PC-3 (cell line): ENCODE results near the gene CAMK1G. TPM values are rescaled to one million over a fixed set of nuclear protein-coding genes. Genes with fewer than 3 reads are reported as not detected.

Experiments used
- ATAC-seq: fragments of 200-7000 bp; cut with Tn5 transposase; 2 replicates; pipeline ENCODE4 v1.9.1; 2020; ENCODE audit warnings: mild to moderate bottlenecking, moderate library complexity
- BruUV-seq: library from RNA; stranded (reverse); fragments of 400-500 nt; replicated peaks from 2 replicates; lab custom pipeline; 2021; lab: Mats Ljungman, UMichigan
- CTCF ChIA-PET: fragments of 300-600 bp; sonication (Branson Sonifier 250); formaldehyde crosslinking; loops from one replicate; lab custom pipeline; 2022; ENCODE audit warnings: antibody characterized with exemption; lab: Charles Lee
- POLR2A ChIA-PET: fragments of 300-600 bp; sonication (Branson Sonifier 250); formaldehyde crosslinking; loops from one replicate; lab custom pipeline; 2022; ENCODE audit warnings: antibody characterized with exemption; ENCODE audit not compliant: unreplicated experiment; lab: Charles Lee
- DNase-seq: peaks from one replicate; pipeline ENCODE4 v3.0.0-alpha.2; 2015
- H2AFZ ChIP-seq: fragments of 300-600 bp; sonication (generic); 2 replicates; pipeline ENCODE4 v1.6.0; 2016; ENCODE audit warnings: antibody characterized with exemption, low read length
- H3F3A ChIP-seq: fragments of 300-600 bp; sonication (generic); one replicate; pipeline ENCODE4 v1.6.0; 2017; ENCODE audit warnings: antibody characterized with exemption, low read length, control low read depth, mild to moderate bottlenecking; ENCODE audit not compliant: unreplicated experiment
- H3K27ac ChIP-seq: fragments of 300-600 bp; sonication (generic); 2 replicates; pipeline ENCODE4 v1.5.1; 2016; ENCODE audit warnings: mild to moderate bottlenecking, low read length
- H3K27me3 ChIP-seq: fragments of 300-600 bp; sonication (generic); 2 replicates; pipeline ENCODE4 v1.6.1; 2016; ENCODE audit warnings: low read length, mixed read lengths
- H3K36me3 ChIP-seq: fragments of 300-600 bp; sonication (generic); 2 replicates; pipeline ENCODE4 v1.6.1; 2016; ENCODE audit warnings: low read depth, mixed run types, low read length, mixed read lengths
- H3K4me1 ChIP-seq: fragments of 300-600 bp; sonication (generic); 2 replicates; pipeline ENCODE4 v1.5.1; 2016; ENCODE audit warnings: low read length; ENCODE audit not compliant: insufficient read depth
- H3K4me2 ChIP-seq: fragments of 300-600 bp; sonication (generic); 2 replicates; pipeline ENCODE4 v1.6.0; 2016; ENCODE audit warnings: low read length
- H3K4me3 ChIP-seq: fragments of 300-600 bp; sonication (generic); 2 replicates; pipeline ENCODE4 v1.5.1; 2016; ENCODE audit warnings: mild to moderate bottlenecking, low read length, mixed read lengths
- H3K79me2 ChIP-seq: fragments of 300-600 bp; sonication (generic); 2 replicates; pipeline ENCODE4 v1.6.1; 2017; ENCODE audit warnings: low read length, mixed read lengths
- H3K9ac ChIP-seq: fragments of 300-600 bp; sonication (generic); 2 replicates; pipeline ENCODE4 v1.6.0; 2016; ENCODE audit warnings: mild to moderate bottlenecking, low read length
- H3K9me2 ChIP-seq: fragments of 300-600 bp; sonication (generic); replicated peaks from 2 replicates; pipeline ENCODE4 v1.6.1; 2016; ENCODE audit warnings: mixed run types, low read length, mixed read lengths
- H3K9me3 ChIP-seq: fragments of 300-600 bp; sonication (generic); 2 replicates; pipeline ENCODE4 v1.6.1; 2016; ENCODE audit warnings: low read length, mixed read lengths
- H4K20me1 ChIP-seq: fragments of 300-600 bp; sonication (generic); 2 replicates; pipeline ENCODE4 v1.6.1; 2016; ENCODE audit warnings: low read length, mixed read lengths
- EZH2 ChIP-seq: fragments of 300-600 bp; sonication (generic); IDR thresholded peaks from one replicate; pipeline ENCODE4 v1.6.1; 2017; ENCODE audit warnings: antibody characterized with exemption, mild to moderate bottlenecking, low read length; ENCODE audit not compliant: unreplicated experiment
- EZH2phosphoT487 ChIP-seq: fragments of 300-600 bp; sonication (generic); IDR thresholded peaks from 2 replicates; pipeline ENCODE4 v1.6.1; 2018; ENCODE audit warnings: mild to moderate bottlenecking, antibody characterized with exemption, low read length, borderline replicate concordance
- intact Hi-C: fragments of 100-400 bp; cut with micrococcal nuclease; formaldehyde crosslinking; loops from 2 replicates; pipeline ENCODE4 v1.9.0; 2023
- total RNA-seq: library from RNA; depleted of rRNA; stranded (reverse); fragments of >200 nt; gene quantifications from 2 replicates; pipeline ENCODE4 v1.2.3, GENCODE V29; 2014
- TF ChIP-seq, protein P1 (sequence below): fragments of 300-600 bp; sonication (generic); conservative IDR thresholded peaks from 2 replicates; pipeline ENCODE4 v1.5.1; 2017; ENCODE audit warnings: antibody characterized with exemption, low read depth, mild to moderate bottlenecking, low read length

Gene CAMK1G
- total RNA-seq, 1 experiment from 2014 or later = not detected

DNA sequence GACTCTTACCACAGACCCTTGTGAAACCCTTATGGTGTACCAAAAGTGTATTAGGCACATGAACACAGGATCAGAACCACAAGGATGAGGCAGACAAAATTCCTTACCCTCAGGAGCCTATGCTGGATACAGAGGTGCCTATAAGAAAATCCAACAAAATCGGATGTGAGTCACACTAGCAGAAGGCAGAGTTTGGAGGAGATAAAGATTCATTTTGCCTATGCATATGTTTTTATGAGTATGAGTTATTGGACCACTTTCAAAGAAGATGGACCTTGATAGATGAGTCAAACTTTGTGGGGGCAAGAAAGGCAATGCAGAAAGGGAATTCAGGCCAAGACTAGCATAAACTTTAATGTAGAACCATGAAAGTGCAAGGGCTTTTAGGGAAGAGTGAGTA is 17.0 kb downstream of the CAMK1G start:
- no TSS peak for BruUV-seq
- peak overlapping the region; percentile 15; the same call in 1 of the 2 replicates for H3K4me2 ChIP-seq
- H3K9ac ChIP-seq = no peak overlapping the region
- DNase-seq (peak; percentile 91), ATAC-seq (peak; percentile 82)
- H3K79me2 ChIP-seq = no peaks in the 10 kb centered on the region
- H3K4me3 ChIP-seq = no peak overlapping the region
- intact Hi-C loops = no loop called here
- H3K27me3 ChIP-seq = no peaks in the 10 kb centered on the region
- no peak for TF ChIP-seq EZH2
- no peak for TF ChIP-seq EZH2phosphoT487
- TF ChIP-seq, protein P1, sequence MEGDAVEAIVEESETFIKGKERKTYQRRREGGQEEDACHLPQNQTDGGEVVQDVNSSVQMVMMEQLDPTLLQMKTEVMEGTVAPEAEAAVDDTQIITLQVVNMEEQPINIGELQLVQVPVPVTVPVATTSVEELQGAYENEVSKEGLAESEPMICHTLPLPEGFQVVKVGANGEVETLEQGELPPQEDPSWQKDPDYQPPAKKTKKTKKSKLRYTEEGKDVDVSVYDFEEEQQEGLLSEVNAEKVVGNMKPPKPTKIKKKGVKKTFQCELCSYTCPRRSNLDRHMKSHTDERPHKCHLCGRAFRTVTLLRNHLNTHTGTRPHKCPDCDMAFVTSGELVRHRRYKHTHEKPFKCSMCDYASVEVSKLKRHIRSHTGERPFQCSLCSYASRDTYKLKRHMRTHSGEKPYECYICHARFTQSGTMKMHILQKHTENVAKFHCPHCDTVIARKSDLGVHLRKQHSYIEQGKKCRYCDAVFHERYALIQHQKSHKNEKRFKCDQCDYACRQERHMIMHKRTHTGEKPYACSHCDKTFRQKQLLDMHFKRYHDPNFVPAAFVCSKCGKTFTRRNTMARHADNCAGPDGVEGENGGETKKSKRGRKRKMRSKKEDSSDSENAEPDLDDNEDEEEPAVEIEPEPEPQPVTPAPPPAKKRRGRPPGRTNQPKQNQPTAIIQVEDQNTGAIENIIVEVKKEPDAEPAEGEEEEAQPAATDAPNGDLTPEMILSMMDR = no peak
- POLR2A ChIA-PET = no interaction called here
- H3K36me3 ChIP-seq = no peaks in the 10 kb centered on the region
- H3K9me3 ChIP-seq = no peaks in the 10 kb centered on the region
- no peaks in the 10 kb centered on the region for H3K9me2 ChIP-seq
- H3K4me1 ChIP-seq = peaks cover 36% of the 10 kb centered on the region
- H2AFZ ChIP-seq = no peak overlapping the region
- CTCF ChIA-PET = interaction anchor here (0.7 to 1.0 kb wide), 2 partner anchors 12 to 231 kb away, joined by 3 to 4 read pairs; no protein-coding TSS in a partner anchor
- H3K27ac ChIP-seq = 0 out of 2 replicates have a peak overlapping the region, but pooled peaks have one; percentile 4
- no peaks in the 10 kb centered on the region for H3F3A ChIP-seq
- H4K20me1 ChIP-seq = no peaks in the 10 kb centered on the region

DNA sequence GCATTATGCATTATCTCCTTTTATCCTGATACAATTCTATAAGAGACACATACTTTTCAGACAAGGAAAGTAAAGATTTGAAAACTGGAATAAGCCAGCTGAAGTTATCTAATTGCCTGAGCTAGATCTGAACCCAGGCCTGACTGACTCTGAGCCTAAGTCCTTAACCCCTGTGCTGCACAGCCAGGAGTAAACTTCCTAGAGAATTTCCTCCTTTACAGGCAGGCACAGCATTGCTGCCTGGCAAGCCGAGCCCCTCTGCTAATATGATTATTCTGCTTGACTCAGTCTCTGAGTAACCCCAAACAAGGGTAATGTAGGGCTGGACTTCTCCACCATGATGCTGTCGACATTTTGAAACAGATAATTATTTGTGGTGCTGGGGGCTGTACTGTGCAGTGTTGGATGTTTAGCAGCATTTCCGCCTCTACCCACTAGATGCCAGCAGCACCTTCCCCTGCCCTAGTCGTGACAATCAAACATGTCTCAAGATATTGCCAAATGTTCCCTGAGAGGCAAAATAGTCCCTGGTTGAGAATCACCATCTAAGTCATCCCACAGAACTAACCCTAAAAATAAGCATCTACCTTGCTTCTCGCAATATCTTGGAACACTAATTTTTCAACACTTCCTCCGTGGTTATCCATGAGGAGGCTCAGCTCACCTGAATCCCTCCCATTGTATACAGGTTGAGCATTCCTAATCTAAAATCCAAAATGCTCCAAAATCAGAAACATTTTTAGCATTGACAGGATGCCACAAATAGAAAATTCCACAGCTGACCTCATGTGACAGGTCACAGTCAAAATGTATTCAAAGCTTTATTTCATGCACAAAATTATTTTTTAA is 18.5 kb downstream of the CAMK1G start:
- Histone ChIP-seq H3K4me1 (peaks cover 38% of the 10 kb centered on the region), H3F3A (no peaks in the 10 kb centered on the region), H3K36me3 (no peaks in the 10 kb centered on the region), H3K79me2 (no peaks in the 10 kb centered on the region), H3K9ac (no peak overlapping the region), H3K4me2 (peak overlapping the region; percentile 29; the same call in 1 of the 2 replicates), H3K4me3 (no peak overlapping the region), H2AFZ (no peak overlapping the region), H4K20me1 (no peaks in the 10 kb centered on the region), H3K27ac (no peak overlapping the region), H3K9me3 (no peaks in the 10 kb centered on the region), H3K9me2 (no peaks in the 10 kb centered on the region), H3K27me3 (no peaks in the 10 kb centered on the region)
- ChIA-PET POLR2A (no interaction called here), CTCF (interaction anchor here (0.8 to 1.0 kb wide), 2 partner anchors 25 to 394 kb away, joined by 3 read pairs; no protein-coding TSS in a partner anchor)
- DNase-seq = peak; percentile 78
- ATAC-seq = peak; percentile 86
- no TSS peak for BruUV-seq
- intact Hi-C loops = loop anchor here (1.0 to 2.0 kb wide), 5 partner anchors 17 to 91 kb away; no protein-coding TSS in a partner anchor
- TF ChIP-seq, protein P1 = peak; percentile 94
- no peak for TF ChIP-seq EZH2
